IPS-15b (cell line): ENCODE results near the gene KIAA1614.

Experiments used
- H3K27me3 ChIP-seq: one replicate; pipeline ENCODE4 v1.6.1; 2013; ENCODE audit warnings: low read length; ENCODE audit not compliant: control insufficient read depth, insufficient read depth
- H3K36me3 ChIP-seq: one replicate; pipeline ENCODE4 v1.6.1; 2013; ENCODE audit warnings: low read length; ENCODE audit not compliant: control insufficient read depth, insufficient read depth
- H3K4me1 ChIP-seq: one replicate; pipeline ENCODE4 v1.6.1; 2013; ENCODE audit warnings: mild to moderate bottlenecking, low read length; ENCODE audit not compliant: control insufficient read depth, insufficient read depth
- H3K4me3 ChIP-seq: one replicate; pipeline ENCODE4 v1.5.1; 2013; ENCODE audit warnings: low read depth, low read length
- H3K9ac ChIP-seq: one replicate; pipeline ENCODE4 v1.6.1; 2013; ENCODE audit warnings: low read depth, mild to moderate bottlenecking, low read length
- H3K9me3 ChIP-seq: one replicate; pipeline ENCODE4 v1.6.1; 2013; ENCODE audit warnings: mild to moderate bottlenecking, low read length; ENCODE audit not compliant: control insufficient read depth, insufficient read depth

KIAA1614 gene

GRCh38 chr1:180921891-180922630 is 9.4 kb downstream of the KIAA1614 start:
- Histone ChIP-seq H3K9ac (no peak overlapping the region), H3K36me3 (no peaks in the 10 kb centered on the region), H3K4me1 (peaks cover 17% of the 10 kb centered on the region)

DNA sequence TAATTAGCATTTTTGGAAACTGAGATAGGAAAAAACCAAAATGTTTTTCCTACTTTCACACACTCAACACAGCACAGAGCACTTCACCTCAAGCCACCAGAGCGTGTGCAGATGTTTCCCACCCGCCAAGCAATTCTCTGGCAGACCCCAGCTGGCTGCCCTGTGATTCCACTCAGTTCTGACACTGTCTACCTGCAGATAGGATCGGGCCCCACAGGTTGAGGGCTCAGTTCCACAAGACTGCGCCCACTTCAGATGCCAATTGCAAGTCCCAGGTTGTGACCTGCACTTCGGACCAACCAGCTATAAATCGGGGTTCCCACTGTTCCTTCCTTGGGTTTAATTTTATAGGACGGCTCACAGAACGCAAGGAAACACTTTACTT is 9.9 kb downstream of the KIAA1614 start:
- Histone ChIP-seq H3K27me3 (peaks cover 10% of the 10 kb centered on the region), H3K9ac (no peak overlapping the region), H3K9me3 (no peaks in the 10 kb centered on the region), H3K4me3 (peak overlapping the region; percentile 24), H3K36me3 (no peaks in the 10 kb centered on the region), H3K4me1 (peaks cover 17% of the 10 kb centered on the region)

More at GRCh38 chr1:180921891-180922630, 9.4 kb downstream of the KIAA1614 start:
- Histone ChIP-seq H3K27me3 (peaks cover 10% of the 10 kb centered on the region), H3K9me3 (no peaks in the 10 kb centered on the region), H3K4me3 (no peak overlapping the region)

GRCh38 chr1:180923021-180923841 is 10.5 kb downstream of the KIAA1614 start:
- H3K27me3 ChIP-seq: peaks cover 10% of the 10 kb centered on the region
- no peak overlapping the region for H3K9ac ChIP-seq
- H3K4me1 ChIP-seq: peaks cover 17% of the 10 kb centered on the region
- no peaks in the 10 kb centered on the region for H3K36me3 ChIP-seq
- no peaks in the 10 kb centered on the region for H3K9me3 ChIP-seq
- peak overlapping the region; percentile 49 for H3K4me3 ChIP-seq

DNA sequence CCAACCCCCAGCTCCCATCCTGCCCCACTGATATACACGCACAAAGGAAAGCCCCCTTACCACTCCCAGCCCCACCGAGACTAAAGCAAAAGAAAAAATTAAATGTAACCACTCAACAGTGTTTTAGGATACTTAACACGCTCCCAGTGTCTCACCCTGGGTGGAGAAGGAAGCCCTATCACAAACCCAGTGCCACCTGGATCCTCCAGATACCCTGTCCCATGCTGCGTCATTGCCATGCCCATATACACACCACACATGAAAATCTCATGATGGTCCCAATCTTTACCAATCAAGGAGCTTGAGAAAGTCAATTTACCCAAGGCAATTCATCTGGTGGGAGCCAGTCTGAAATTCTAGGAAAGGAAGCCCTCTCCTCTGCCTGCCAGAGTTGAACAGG is 11.2 kb downstream of the KIAA1614 start:
- Histone ChIP-seq H3K36me3 (no peaks in the 10 kb centered on the region), H3K27me3 (peaks cover 10% of the 10 kb centered on the region), H3K9ac (no peak overlapping the region), H3K4me1 (peaks cover 17% of the 10 kb centered on the region), H3K9me3 (no peaks in the 10 kb centered on the region), H3K4me3 (peak overlapping the region; percentile 49)

DNA sequence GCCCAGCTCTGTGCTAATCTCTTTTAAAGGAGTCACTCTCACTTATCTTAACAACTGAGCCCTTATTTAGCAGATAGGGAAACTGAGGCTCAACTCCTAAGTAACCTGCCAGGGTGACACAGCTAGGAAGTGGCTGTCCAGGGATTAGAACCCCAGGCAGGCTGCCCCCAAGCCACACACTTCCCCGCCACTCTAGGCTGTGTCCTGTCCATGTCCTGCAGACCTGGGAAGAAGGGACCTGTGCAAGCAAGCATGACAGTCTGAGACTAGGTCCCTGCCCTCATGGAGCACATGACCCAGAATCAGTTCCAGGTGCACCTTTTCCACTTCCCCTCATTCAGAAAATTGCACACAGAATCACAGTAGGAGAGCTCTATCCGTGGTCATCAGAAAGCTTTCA is 12.2 kb downstream of the KIAA1614 start:
- Histone ChIP-seq H3K4me3 (no peak overlapping the region), H3K9me3 (no peaks in the 10 kb centered on the region), H3K4me1 (peaks cover 17% of the 10 kb centered on the region), H3K36me3 (no peaks in the 10 kb centered on the region), H3K27me3 (peaks cover 10% of the 10 kb centered on the region), H3K9ac (no peak overlapping the region)

DNA sequence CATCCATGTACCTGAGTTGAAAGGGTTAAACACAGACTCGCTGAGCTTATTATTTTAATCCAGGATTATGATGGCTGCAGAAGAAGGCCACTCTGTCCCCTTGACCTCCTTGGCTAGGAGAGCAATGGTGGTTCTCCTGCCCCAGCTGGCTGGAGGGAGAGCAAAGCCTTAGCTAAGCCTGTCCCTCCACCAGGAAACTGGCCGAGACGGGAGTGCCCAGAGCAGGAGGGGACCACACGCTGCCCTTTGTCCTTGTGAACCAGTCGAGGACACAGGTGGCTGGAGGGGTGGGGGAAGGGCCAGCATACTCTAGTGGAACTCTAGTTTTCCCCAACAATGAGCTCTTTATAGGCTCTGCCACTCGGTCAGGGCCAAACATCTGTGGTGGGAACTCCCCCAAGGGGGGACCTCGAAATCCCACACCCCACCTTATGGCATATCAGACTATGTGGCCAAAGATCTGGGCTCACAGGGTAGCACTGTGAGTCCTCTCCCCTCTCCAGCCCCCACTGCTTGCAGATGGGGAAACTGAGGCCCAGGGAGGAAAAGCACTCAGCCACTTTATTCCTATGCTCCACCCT is 12.9 kb downstream of the KIAA1614 start:
- no peak overlapping the region for H3K9ac ChIP-seq
- H3K36me3 ChIP-seq: no peaks in the 10 kb centered on the region
- no peaks in the 10 kb centered on the region for H3K9me3 ChIP-seq
- no peak overlapping the region for H3K4me3 ChIP-seq
- peaks cover 8% of the 10 kb centered on the region for H3K27me3 ChIP-seq
- H3K4me1 ChIP-seq: peaks cover 17% of the 10 kb centered on the region

- Histone ChIP-seq H3K9ac (no peak overlapping the region), H3K27me3 (peaks cover 4% of the 10 kb centered on the region), H3K4me1 (peaks cover 17% of the 10 kb centered on the region), H3K4me3 (no peak overlapping the region), H3K9me3 (no peaks in the 10 kb centered on the region), H3K36me3 (no peaks in the 10 kb centered on the region)
These were observed 13.7 kb downstream of the KIAA1614 start for GRCh38 chr1:180926164-180926981.

DNA sequence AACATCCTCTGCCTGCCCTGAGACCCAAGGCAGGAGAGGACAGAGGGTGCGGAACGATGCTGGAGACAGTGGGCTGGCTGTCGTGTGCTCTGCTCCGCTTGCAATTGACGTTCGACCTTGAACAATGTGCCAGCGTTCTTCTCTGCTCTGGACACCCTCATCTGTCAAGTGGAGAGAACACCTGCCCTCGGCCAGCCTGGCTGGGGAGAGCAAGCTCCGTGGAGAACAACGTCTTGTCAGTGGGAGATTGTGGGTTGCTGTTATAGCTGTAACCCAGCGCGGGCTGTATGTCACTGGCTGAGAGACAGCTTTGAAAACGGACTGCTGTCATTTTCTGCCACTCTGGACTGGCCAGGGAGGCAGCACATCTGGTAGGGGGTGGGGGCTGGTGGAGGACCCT is 14.7 kb downstream of the KIAA1614 start:
- Histone ChIP-seq H3K9ac (no peak overlapping the region), H3K4me3 (no peak overlapping the region), H3K36me3 (no peaks in the 10 kb centered on the region)

DNA sequence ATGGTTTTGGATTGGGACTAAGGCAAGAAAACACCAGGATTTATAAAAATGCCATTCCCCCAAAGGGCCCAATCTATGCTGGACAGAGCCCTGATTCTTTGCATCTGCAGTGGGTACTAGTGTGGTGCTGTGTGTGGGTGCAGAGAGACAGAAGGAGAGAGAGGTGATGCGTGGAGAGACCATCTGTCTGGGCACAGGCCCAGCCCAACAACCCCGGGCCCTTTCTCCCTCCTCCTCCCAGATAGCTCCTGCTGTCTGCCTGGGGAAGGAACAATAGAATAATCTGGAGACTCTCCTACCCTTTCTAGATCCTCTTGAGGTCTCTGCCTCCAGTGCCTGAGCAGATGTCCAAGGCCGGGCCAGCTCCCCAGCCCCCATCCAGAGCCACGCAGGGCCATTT is 15.1 kb downstream of the KIAA1614 start:
- Histone ChIP-seq H3K36me3 (no peaks in the 10 kb centered on the region), H3K4me3 (no peak overlapping the region), H3K9me3 (no peaks in the 10 kb centered on the region), H3K27me3 (no peaks in the 10 kb centered on the region), H3K4me1 (peaks cover 9% of the 10 kb centered on the region), H3K9ac (no peak overlapping the region)

More for the DNA sequence above, 14.7 kb downstream of the KIAA1614 start:
- H3K4me1 ChIP-seq: peaks cover 14% of the 10 kb centered on the region
- H3K27me3 ChIP-seq: no peaks in the 10 kb centered on the region
- no peaks in the 10 kb centered on the region for H3K9me3 ChIP-seq

GRCh38 chr1:180928331-180929230 is 15.9 kb downstream of the KIAA1614 start:
- Histone ChIP-seq H3K9ac (no peak overlapping the region), H3K27me3 (no peaks in the 10 kb centered on the region), H3K4me1 (peaks cover 5% of the 10 kb centered on the region), H3K9me3 (no peaks in the 10 kb centered on the region), H3K4me3 (no peak overlapping the region), H3K36me3 (no peaks in the 10 kb centered on the region)
